Measurements from ENCODE around the gene BZW2. TPM values are rescaled to one million over a fixed set of nuclear protein-coding genes. Genes with fewer than 3 reads are reported as not detected.
"Not testable (repeated sequence)": the region's sequence is repeated elsewhere in the genome, so short reads cannot be mapped to it uniquely, and the experiment has no call there.

Gene BZW2
- polyA plus RNA-seq, 1 experiment, result 54.7 TPM

DNA sequence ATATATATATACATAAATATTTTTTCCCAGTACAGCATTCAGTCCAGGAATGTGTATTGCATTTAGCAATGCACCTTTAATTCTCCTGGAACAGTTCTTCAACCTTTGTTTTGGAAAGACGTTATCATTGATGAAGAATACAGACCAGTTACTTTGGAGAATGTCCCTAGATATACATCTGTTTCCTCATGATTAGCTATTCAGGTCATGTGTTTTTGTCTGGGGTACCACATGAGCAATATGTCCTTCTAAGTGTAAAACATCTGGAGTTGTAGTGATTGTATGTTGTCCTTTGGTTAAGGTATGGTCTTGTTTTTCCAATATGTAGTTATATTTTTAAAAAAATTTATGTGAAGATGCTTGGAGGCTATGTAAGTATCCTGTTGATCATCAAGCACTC is 10.2 kb downstream of the BZW2 start:
- POLR2A ChIA-PET, result no interaction called here

GRCh38 chr7:16657656-16658279 is 11.8 kb downstream of the BZW2 start:
- ChIA-PET POLR2A (interaction anchor here (0.6 to 1.1 kb wide), 2 partner anchors 10 to 505 kb away, joined by 4 to 6 read pairs; no protein-coding TSS in a partner anchor), CTCF (no interaction called here)
- Histone ChIP-seq H3K27me3 (ENCODE audit: control insufficient read depth, insufficient read depth, low read length) (no peaks in the 10 kb centered on the region), H3K36me3 (ENCODE audit: control insufficient read depth, insufficient read depth, low read length) (no peaks in the 10 kb centered on the region), H3K4me3 (ENCODE audit: low read depth, low read length) (no peak overlapping the region)
- TF ChIP-seq CTCF (IDR thresholded peaks at IDR 0.05; ENCODE audit: insufficient read depth, low read depth, low read length), result peak; percentile 53
- DNase-seq (ENCODE audit: low read depth), result peak; percentile 65

More for the DNA sequence above, 10.2 kb downstream of the BZW2 start:
- CTCF ChIA-PET, result interaction anchor here (1.0 kb wide), 1 partner anchor 8 kb away, joined by 3 read pairs; no protein-coding TSS in a partner anchor
- no peaks in the 10 kb centered on the region for H3K36me3 ChIP-seq (ENCODE audit: control insufficient read depth, insufficient read depth, low read length)
- TF ChIP-seq CTCF (IDR thresholded peaks at IDR 0.05; ENCODE audit: insufficient read depth, low read depth, low read length), result no peak
- no peak for DNase-seq (ENCODE audit: low read depth)
- H3K27me3 ChIP-seq (ENCODE audit: control insufficient read depth, insufficient read depth, low read length), result no peaks in the 10 kb centered on the region
- H3K4me3 ChIP-seq (ENCODE audit: low read depth, low read length), result no peak overlapping the region

- CTCF ChIA-PET; H3K36me3 ChIP-seq (ENCODE audit: control insufficient read depth, insufficient read depth, low read length); DNase-seq (ENCODE audit: low read depth); H3K4me3 ChIP-seq (ENCODE audit: low read depth, low read length); H3K27me3 ChIP-seq (ENCODE audit: control insufficient read depth, insufficient read depth, low read length): not testable (repeated sequence)
- POLR2A ChIA-PET, result interaction anchor here (0.6 kb wide), 2 partner anchors 10 to 53 kb away, joined by 3 read pairs; no protein-coding TSS in a partner anchor
Measured at GRCh38 chr7:16659854-16660497, 14.0 kb downstream of the BZW2 start.

DNA sequence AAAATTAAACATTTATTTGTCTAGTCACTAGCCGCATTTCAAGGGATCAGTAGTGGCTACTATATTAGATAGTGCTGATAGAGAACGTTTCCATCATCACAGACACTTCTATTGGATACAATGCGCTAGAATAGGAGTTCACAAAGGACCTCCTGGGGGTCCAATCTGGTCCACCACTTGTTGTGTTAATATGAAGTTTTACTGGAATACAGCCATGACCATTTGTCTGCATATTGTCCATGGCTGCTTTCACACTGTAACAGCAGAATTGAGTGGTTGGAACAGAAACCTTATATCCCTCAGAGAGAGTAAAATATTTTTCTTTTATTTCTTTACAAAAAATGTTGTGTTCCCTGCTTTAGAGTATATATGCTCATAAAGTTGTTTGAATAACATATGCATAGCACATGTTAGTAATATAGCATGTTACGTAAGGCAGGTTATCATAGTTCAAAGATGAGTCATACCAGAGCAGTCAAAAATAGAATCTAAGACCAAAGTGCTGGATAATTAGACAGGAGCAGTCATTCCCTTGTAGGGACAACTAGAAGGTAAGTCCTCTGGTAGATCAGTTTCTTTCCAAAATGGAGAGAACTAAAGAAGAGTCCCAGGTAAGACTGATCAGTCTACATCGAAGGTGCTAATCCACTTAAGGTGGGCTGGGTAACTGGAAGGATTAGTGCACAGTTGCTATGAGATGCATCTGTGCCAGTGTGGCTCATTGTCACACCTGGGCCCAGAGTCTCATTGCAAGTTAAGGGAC is 14.9 kb downstream of the BZW2 start:
- DNase-seq (ENCODE audit: low read depth), result no peak
- H3K4me3 ChIP-seq (ENCODE audit: low read depth, low read length), result no peak overlapping the region
- ChIA-PET CTCF (no interaction called here), POLR2A (no interaction called here)
- no peaks in the 10 kb centered on the region for H3K27me3 ChIP-seq (ENCODE audit: control insufficient read depth, insufficient read depth, low read length)
- no peaks in the 10 kb centered on the region for H3K36me3 ChIP-seq (ENCODE audit: control insufficient read depth, insufficient read depth, low read length)
- no peak for TF ChIP-seq CTCF (IDR thresholded peaks at IDR 0.05; ENCODE audit: insufficient read depth, low read depth, low read length)

DNA sequence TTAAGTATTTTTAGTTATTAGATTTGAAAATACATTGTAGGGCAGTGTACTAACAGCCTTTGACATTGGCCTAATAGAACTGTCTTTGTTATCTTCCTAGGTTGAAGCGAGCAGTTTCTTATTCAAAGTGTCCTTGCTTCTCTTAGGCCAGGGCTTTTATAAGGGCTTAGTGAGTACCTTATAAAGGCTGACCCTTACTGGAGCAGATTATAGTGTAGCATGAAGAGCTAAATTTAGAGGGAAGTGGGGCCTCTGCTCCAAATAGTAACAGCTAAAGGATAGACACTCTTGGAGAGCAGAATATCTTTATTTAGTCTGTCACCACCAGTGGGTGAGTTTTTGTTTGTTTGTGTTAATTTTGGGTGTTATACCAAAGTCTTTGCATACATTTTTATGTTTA is 15.9 kb downstream of the BZW2 start:
- TF ChIP-seq CTCF (IDR thresholded peaks at IDR 0.05; ENCODE audit: insufficient read depth, low read depth, low read length), result no peak
- Histone ChIP-seq H3K4me3 (ENCODE audit: low read depth, low read length) (no peak overlapping the region), H3K36me3 (ENCODE audit: control insufficient read depth, insufficient read depth, low read length) (no peaks in the 10 kb centered on the region), H3K27me3 (ENCODE audit: control insufficient read depth, insufficient read depth, low read length) (no peaks in the 10 kb centered on the region)
- POLR2A ChIA-PET, result no interaction called here
- no peak for DNase-seq (ENCODE audit: low read depth)
- CTCF ChIA-PET, result interaction anchor here (0.6 kb wide), 1 partner anchor 366 kb away, joined by 3 read pairs; no protein-coding TSS in a partner anchor

Data from BJ (cell line).